Neural progenitor cell (in vitro differentiated cells): ENCODE measurements around the gene CCDC158. TPM values are rescaled to one million over a fixed set of nuclear protein-coding genes. Genes with fewer than 3 reads are reported as not detected.

Experiments
- DNase-seq: peaks from one replicate; pipeline ENCODE4 v3.0.0-alpha.2; 2016; ENCODE audit warnings: low spot score
- H2AFZ ChIP-seq: fragments of 200-600 bp; sonication (generic); replicated peaks from 2 replicates; pipeline ENCODE4 v1.6.1; 2016; ENCODE audit warnings: antibody characterized with exemption
- H3F3A ChIP-seq: fragments of 200-600 bp; sonication (generic); 2 replicates; pipeline ENCODE4 v1.6.1; 2016; ENCODE audit warnings: antibody characterized with exemption, low read depth
- H3K27ac ChIP-seq: fragments of 200-600 bp; sonication (generic); 2 replicates; pipeline ENCODE4 v1.5.1; 2016; ENCODE audit warnings: mild to moderate bottlenecking
- H3K27me3 ChIP-seq: fragments of 200-600 bp; sonication (generic); 2 replicates; pipeline ENCODE4 v1.6.1; 2016; ENCODE audit warnings: mild to moderate bottlenecking, moderate library complexity
- H3K36me3 ChIP-seq: fragments of 200-600 bp; sonication (generic); 2 replicates; pipeline ENCODE4 v1.5.1; 2016
- H3K4me1 ChIP-seq: fragments of 200-600 bp; sonication (generic); 2 replicates; pipeline ENCODE4 v1.6.1; 2016; ENCODE audit warnings: mixed run types
- H3K4me2 ChIP-seq: fragments of 200-600 bp; sonication (generic); 2 replicates; pipeline ENCODE4 v1.6.1; 2016
- H3K4me3 ChIP-seq: fragments of 200-600 bp; sonication (generic); 2 replicates; pipeline ENCODE4 v1.5.1; 2016
- H3K79me2 ChIP-seq: fragments of 200-600 bp; sonication (generic); 2 replicates; pipeline ENCODE4 v1.6.1; 2016; ENCODE audit warnings: low read depth
- H3K9ac ChIP-seq: fragments of 200-600 bp; sonication (generic); 2 replicates; pipeline ENCODE4 v1.6.1; 2016
- H3K9me3 ChIP-seq: fragments of 200-600 bp; sonication (generic); 2 replicates; pipeline ENCODE4 v1.5.1; 2016; ENCODE audit warnings: low read depth
- H4K20me1 ChIP-seq: fragments of 200-600 bp; sonication (generic); 2 replicates; pipeline ENCODE4 v1.6.1; 2016; ENCODE audit warnings: low read depth
- H3K27ac Mint-ChIP-seq: 3 replicates; pipeline ENCODE4 v1.8.0; 2021; ENCODE audit warnings: mixed read lengths
- H3K27me3 Mint-ChIP-seq: 2 replicates; pipeline ENCODE4 v1.8.0; 2022; ENCODE audit warnings: low read depth, mild to moderate bottlenecking, inconsistent platforms, moderate library complexity, mixed read lengths; ENCODE audit not compliant: insufficient read depth
- H3K36me3 Mint-ChIP-seq: 3 replicates; pipeline ENCODE4 v1.8.0; 2021; ENCODE audit warnings: mixed read lengths
- H3K4me1 Mint-ChIP-seq: 3 replicates; pipeline ENCODE4 v1.8.0; 2021; ENCODE audit warnings: mixed read lengths
- H3K4me3 Mint-ChIP-seq: 3 replicates; pipeline ENCODE4 v1.8.0; 2021; ENCODE audit warnings: mild to moderate bottlenecking, moderate library complexity, mixed read lengths
- H3K9me3 Mint-ChIP-seq: 3 replicates; pipeline ENCODE4 v1.8.0; 2020; ENCODE audit warnings: mixed read lengths
- EZH2 ChIP-seq: fragments of 200-600 bp; sonication (generic); IDR thresholded peaks from 2 replicates; pipeline ENCODE4 v1.6.1; 2017; ENCODE audit warnings: antibody characterized with exemption, mild to moderate bottlenecking, moderate library complexity
- EZH2phosphoT487 ChIP-seq: fragments of 200-600 bp; sonication (generic); IDR thresholded peaks from 2 replicates; pipeline ENCODE4 v1.6.1; 2017; ENCODE audit warnings: antibody characterized with exemption
- total RNA-seq: library from RNA; depleted of rRNA; stranded (reverse); fragments of >200 nt; gene quantifications from 2 replicates; pipeline ENCODE4 v1.2.3, GENCODE V29; 2015; ENCODE audit warnings: low replicate concordance
- TF ChIP-seq, protein P1 (sequence below): fragments of 200-600 bp; sonication (generic); IDR thresholded peaks from 2 replicates; pipeline ENCODE4 v1.5.1; 2017; ENCODE audit warnings: antibody characterized with exemption, mild to moderate bottlenecking

Gene CCDC158
- total RNA-seq, 1 donor from 2014 or later: not detected

DNA sequence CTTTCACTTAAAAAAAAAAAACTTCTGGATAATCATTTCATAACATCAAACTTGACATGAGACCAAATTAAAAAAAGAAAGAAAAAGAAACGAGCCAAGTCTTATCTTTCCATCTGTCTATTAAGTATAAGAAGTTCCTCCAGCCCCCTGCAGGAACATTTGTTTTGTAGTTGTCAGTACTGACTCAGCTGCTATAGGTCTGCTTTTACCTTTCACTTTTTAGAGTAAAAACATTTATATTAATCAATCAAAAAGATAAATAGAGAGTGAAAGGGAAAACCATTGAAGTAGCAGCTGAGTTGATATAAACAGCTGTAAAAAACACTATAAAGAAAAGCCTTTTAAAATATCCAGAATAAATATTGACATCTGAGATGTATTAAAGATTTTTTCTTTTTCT is 46.1 kb downstream of the CCDC158 start:
- Histone ChIP-seq H3K9me3 (no peaks in the 10 kb centered on the region), H2AFZ (no peak overlapping the region), H4K20me1 (no peaks in the 10 kb centered on the region), H3K4me2 (no peak overlapping the region), H3K4me3 (no peak overlapping the region), H3F3A (no peaks in the 10 kb centered on the region), H3K79me2 (no peaks in the 10 kb centered on the region), H3K9ac (no peak overlapping the region), H3K4me1 (peaks cover 4% of the 10 kb centered on the region), H3K27ac (no peak overlapping the region), H3K36me3 (no peaks in the 10 kb centered on the region), H3K27me3 (no peaks in the 10 kb centered on the region)
- TF ChIP-seq EZH2phosphoT487: no peak
- TF ChIP-seq, protein P1, sequence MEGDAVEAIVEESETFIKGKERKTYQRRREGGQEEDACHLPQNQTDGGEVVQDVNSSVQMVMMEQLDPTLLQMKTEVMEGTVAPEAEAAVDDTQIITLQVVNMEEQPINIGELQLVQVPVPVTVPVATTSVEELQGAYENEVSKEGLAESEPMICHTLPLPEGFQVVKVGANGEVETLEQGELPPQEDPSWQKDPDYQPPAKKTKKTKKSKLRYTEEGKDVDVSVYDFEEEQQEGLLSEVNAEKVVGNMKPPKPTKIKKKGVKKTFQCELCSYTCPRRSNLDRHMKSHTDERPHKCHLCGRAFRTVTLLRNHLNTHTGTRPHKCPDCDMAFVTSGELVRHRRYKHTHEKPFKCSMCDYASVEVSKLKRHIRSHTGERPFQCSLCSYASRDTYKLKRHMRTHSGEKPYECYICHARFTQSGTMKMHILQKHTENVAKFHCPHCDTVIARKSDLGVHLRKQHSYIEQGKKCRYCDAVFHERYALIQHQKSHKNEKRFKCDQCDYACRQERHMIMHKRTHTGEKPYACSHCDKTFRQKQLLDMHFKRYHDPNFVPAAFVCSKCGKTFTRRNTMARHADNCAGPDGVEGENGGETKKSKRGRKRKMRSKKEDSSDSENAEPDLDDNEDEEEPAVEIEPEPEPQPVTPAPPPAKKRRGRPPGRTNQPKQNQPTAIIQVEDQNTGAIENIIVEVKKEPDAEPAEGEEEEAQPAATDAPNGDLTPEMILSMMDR: no peak
- H3K27me3 Mint-ChIP-seq: no peaks in the 10 kb centered on the region
- no peak overlapping the region for H3K27ac Mint-ChIP-seq
- DNase-seq: no peak
- H3K9me3 Mint-ChIP-seq: peaks cover under 1% of the 10 kb centered on the region
- H3K36me3 Mint-ChIP-seq: no peaks in the 10 kb centered on the region
- H3K4me3 Mint-ChIP-seq: no peak overlapping the region
- peaks cover 20% of the 10 kb centered on the region for H3K4me1 Mint-ChIP-seq

DNA sequence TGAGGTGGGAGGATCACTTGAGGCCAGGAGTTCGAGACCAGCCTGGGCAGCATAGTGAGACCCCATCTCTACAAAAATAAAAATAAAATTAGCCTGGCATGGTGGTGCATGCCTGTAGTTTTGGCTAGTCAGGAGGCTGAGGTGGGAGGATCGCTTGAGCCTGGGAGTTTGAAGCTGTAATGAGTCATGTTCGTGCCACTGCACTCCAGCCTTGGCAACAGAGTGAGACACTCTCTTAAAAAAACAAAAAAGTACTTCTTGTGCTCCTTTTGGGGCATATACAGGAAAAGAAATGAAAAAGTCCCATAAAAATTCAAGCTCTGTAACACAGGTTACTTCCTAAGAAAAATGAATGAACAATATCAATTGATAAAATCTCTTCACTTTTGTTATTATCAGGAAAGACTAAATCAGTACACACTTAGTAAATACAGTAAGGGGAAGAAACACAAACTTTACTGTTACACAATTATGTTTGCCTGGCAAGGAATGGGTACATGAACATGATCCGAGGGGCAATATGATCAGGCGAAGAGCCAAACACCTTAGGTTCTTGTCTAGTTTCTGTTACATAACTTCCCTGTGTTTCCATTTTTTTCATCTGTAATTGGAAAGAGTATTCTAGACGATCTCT is 46.9 kb downstream of the CCDC158 start:
- TF ChIP-seq, protein P1: no peak
- TF ChIP-seq EZH2phosphoT487 (no peak), EZH2 (no peak)
- Histone ChIP-seq H3K27ac (no peak overlapping the region), H3K36me3 (no peaks in the 10 kb centered on the region), H3K9me3 (no peaks in the 10 kb centered on the region), H3K79me2 (no peaks in the 10 kb centered on the region), H3K27me3 (no peaks in the 10 kb centered on the region), H2AFZ (no peak overlapping the region), H3K4me1 (peaks cover 4% of the 10 kb centered on the region), H3K4me2 (no peak overlapping the region), H3F3A (no peaks in the 10 kb centered on the region), H3K4me3 (no peak overlapping the region), H4K20me1 (no peaks in the 10 kb centered on the region), H3K9ac (no peak overlapping the region)
- H3K4me1 Mint-ChIP-seq: peaks cover 20% of the 10 kb centered on the region
- no peaks in the 10 kb centered on the region for H3K27me3 Mint-ChIP-seq
- no peaks in the 10 kb centered on the region for H3K36me3 Mint-ChIP-seq
- H3K9me3 Mint-ChIP-seq: no peaks in the 10 kb centered on the region
- DNase-seq: no peak
- no peak overlapping the region for H3K27ac Mint-ChIP-seq
- no peak overlapping the region for H3K4me3 Mint-ChIP-seq

DNA sequence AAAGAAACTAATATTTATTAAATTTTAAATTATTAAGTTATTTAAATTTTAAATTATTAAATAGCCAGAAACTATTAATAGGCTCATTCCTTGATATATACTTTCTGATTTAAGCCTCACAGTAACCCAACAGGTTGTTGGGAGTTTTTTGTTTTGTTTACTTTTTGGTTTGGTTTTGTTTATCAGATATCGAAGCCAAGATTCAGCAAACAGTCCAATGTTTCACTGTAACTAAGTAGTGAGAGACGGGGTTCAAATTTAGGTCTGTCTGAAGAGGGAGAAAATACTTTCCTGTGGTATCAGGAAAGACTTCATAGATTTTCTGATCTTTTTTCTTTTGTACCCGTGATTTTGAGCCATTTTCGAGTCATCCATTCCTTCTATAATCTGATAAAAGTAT is 54.2 kb downstream of the CCDC158 start:
- H3K9me3 ChIP-seq: no peaks in the 10 kb centered on the region
- TF ChIP-seq EZH2phosphoT487 (no peak), EZH2 (no peak)
- TF ChIP-seq, protein P1: no peak
- no peaks in the 10 kb centered on the region for H3K4me1 Mint-ChIP-seq
- no peak overlapping the region for H3K4me3 Mint-ChIP-seq
- no peaks in the 10 kb centered on the region for H3K79me2 ChIP-seq
- no peak overlapping the region for H2AFZ ChIP-seq
- no peak overlapping the region for H3K27ac ChIP-seq
- no peaks in the 10 kb centered on the region for H4K20me1 ChIP-seq
- no peaks in the 10 kb centered on the region for H3F3A ChIP-seq
- H3K9me3 Mint-ChIP-seq: no peaks in the 10 kb centered on the region
- no peak for DNase-seq
- H3K36me3 ChIP-seq: no peaks in the 10 kb centered on the region
- H3K4me1 ChIP-seq: no peaks in the 10 kb centered on the region
- H3K4me2 ChIP-seq: no peak overlapping the region
- H3K27me3 ChIP-seq: no peaks in the 10 kb centered on the region
- no peak overlapping the region for H3K27ac Mint-ChIP-seq
- no peaks in the 10 kb centered on the region for H3K36me3 Mint-ChIP-seq
- no peak overlapping the region for H3K4me3 ChIP-seq
- no peak overlapping the region for H3K9ac ChIP-seq
- H3K27me3 Mint-ChIP-seq: peaks cover 3% of the 10 kb centered on the region
